Measurements from ENCODE around the gene LTBP3. TPM values are rescaled to one million over a fixed set of nuclear protein-coding genes. Genes with fewer than 3 reads are reported as not detected.

Gene LTBP3
- total RNA-seq, 2 experiments from 2014 or later = 11.2 to 13.8 TPM

- intact Hi-C loops (cut with micrococcal nuclease; ENCODE audit: unreplicated experiment) = no loop called here
- no TSS peak for BruUV-seq (replicated peaks)
Measured at GRCh38 chr11:65559951-65560537, 1.9 kb upstream of the LTBP3 start.

DNA sequence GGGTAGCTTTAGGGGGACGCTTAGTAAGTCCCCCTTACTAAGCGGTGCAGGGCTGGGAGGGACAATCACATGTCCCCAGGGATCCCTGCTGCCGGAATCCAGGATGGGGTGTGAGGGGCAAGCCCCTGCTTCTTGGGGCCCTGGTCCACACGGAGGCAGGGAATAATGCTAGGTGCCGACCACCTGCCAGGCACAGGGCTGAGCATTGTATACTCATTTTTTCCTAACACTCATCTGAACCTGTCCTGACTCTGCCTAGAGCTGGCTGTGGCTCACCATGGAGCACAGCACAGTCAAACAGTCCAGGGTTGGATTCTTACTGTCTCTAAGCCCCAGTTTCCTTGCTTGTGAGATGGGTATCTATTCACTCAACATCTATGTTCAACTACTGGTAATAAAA is 1.4 kb upstream of the LTBP3 start:
- no peak for TF ChIP-seq EZH2phosphoT487 (IDR thresholded peaks at IDR 0.05; ENCODE audit: borderline replicate concordance, low read depth, low read length)
- TF ChIP-seq, protein P1, sequence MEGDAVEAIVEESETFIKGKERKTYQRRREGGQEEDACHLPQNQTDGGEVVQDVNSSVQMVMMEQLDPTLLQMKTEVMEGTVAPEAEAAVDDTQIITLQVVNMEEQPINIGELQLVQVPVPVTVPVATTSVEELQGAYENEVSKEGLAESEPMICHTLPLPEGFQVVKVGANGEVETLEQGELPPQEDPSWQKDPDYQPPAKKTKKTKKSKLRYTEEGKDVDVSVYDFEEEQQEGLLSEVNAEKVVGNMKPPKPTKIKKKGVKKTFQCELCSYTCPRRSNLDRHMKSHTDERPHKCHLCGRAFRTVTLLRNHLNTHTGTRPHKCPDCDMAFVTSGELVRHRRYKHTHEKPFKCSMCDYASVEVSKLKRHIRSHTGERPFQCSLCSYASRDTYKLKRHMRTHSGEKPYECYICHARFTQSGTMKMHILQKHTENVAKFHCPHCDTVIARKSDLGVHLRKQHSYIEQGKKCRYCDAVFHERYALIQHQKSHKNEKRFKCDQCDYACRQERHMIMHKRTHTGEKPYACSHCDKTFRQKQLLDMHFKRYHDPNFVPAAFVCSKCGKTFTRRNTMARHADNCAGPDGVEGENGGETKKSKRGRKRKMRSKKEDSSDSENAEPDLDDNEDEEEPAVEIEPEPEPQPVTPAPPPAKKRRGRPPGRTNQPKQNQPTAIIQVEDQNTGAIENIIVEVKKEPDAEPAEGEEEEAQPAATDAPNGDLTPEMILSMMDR (conservative IDR thresholded peaks at IDR 0.05; ENCODE audit: low read length) = no peak
- Histone ChIP-seq H3K36me3 (ENCODE audit: insufficient read depth, low read length) (no peaks in the 10 kb centered on the region), H3K27ac (ENCODE audit: low read depth, low read length, poor library complexity, severe bottlenecking) (no peak overlapping the region), H3K9me3 (ENCODE audit: low read length) (no peaks in the 10 kb centered on the region), H3K9me2 (ENCODE audit: insufficient read depth, low read length) (no peaks in the 10 kb centered on the region), H3K4me1 (ENCODE audit: insufficient read depth, low read length, poor library complexity, severe bottlenecking) (peaks cover 6% of the 10 kb centered on the region), H3K4me3 (ENCODE audit: low read depth, low read length, poor library complexity, severe bottlenecking) (no peak overlapping the region), H3K4me2 (ENCODE audit: low read length) (no peak overlapping the region), H2AFZ (ENCODE audit: low read length) (no peak overlapping the region), H3K79me2 (ENCODE audit: insufficient read depth, low read depth, low read length) (no peaks in the 10 kb centered on the region), H4K20me1 (ENCODE audit: insufficient read depth, low read length) (no peaks in the 10 kb centered on the region)
- no TSS peak for BruUV-seq (replicated peaks)
- CTCF ChIA-PET (ENCODE audit: unreplicated experiment) = no interaction called here
- DNase-seq (ENCODE audit: low spot score) = no peak
- intact Hi-C loops (cut with micrococcal nuclease; ENCODE audit: unreplicated experiment) = no loop called here
- POLR2A ChIA-PET = interaction anchor here (0.8 kb wide), 1 partner anchor 14 kb away, joined by 4 read pairs; no protein-coding TSS in a partner anchor

More at GRCh38 chr11:65559951-65560537, 1.9 kb upstream of the LTBP3 start:
- Histone ChIP-seq H3K79me2 (ENCODE audit: insufficient read depth, low read depth, low read length) (no peaks in the 10 kb centered on the region), H2AFZ (ENCODE audit: low read length) (no peak overlapping the region), H3K4me1 (ENCODE audit: insufficient read depth, low read length, poor library complexity, severe bottlenecking) (peaks cover 6% of the 10 kb centered on the region), H3K4me3 (ENCODE audit: low read depth, low read length, poor library complexity, severe bottlenecking) (no peak overlapping the region), H3K36me3 (ENCODE audit: insufficient read depth, low read length) (no peaks in the 10 kb centered on the region), H3K4me2 (ENCODE audit: low read length) (no peak overlapping the region), H3K9me2 (ENCODE audit: insufficient read depth, low read length) (no peaks in the 10 kb centered on the region), H4K20me1 (ENCODE audit: insufficient read depth, low read length) (no peaks in the 10 kb centered on the region), H3K9me3 (ENCODE audit: low read length) (no peaks in the 10 kb centered on the region), H3K27ac (ENCODE audit: low read depth, low read length, poor library complexity, severe bottlenecking) (no peak overlapping the region)
- POLR2A ChIA-PET = interaction anchor here (0.8 to 1.1 kb wide), 2 partner anchors 8 to 14 kb away, joined by 4 read pairs; no protein-coding TSS in a partner anchor
- TF ChIP-seq, protein P1 (conservative IDR thresholded peaks at IDR 0.05; ENCODE audit: low read length) = no peak
- TF ChIP-seq EZH2phosphoT487 (IDR thresholded peaks at IDR 0.05; ENCODE audit: borderline replicate concordance, low read depth, low read length) = no peak
- no peak for DNase-seq (ENCODE audit: low spot score)
- CTCF ChIA-PET (ENCODE audit: unreplicated experiment) = no interaction called here

- CTCF ChIA-PET (ENCODE audit: unreplicated experiment) = no interaction called here
- POLR2A ChIA-PET = no interaction called here
- H3K9me3 ChIP-seq (ENCODE audit: low read length) = no peaks in the 10 kb centered on the region
- no peak overlapping the region for H3K4me2 ChIP-seq (ENCODE audit: low read length)
- H3K79me2 ChIP-seq (ENCODE audit: insufficient read depth, low read depth, low read length) = no peaks in the 10 kb centered on the region
- H3K9me2 ChIP-seq (ENCODE audit: insufficient read depth, low read length) = no peaks in the 10 kb centered on the region
- H4K20me1 ChIP-seq (ENCODE audit: insufficient read depth, low read length) = no peaks in the 10 kb centered on the region
- DNase-seq (ENCODE audit: low spot score) = no peak
- no peaks in the 10 kb centered on the region for H3K36me3 ChIP-seq (ENCODE audit: insufficient read depth, low read length)
- no peak overlapping the region for H3K4me3 ChIP-seq (ENCODE audit: low read depth, low read length, poor library complexity, severe bottlenecking)
- no peak for TF ChIP-seq EZH2phosphoT487 (IDR thresholded peaks at IDR 0.05; ENCODE audit: borderline replicate concordance, low read depth, low read length)
- TF ChIP-seq, protein P1 (conservative IDR thresholded peaks at IDR 0.05; ENCODE audit: low read length) = no peak
- no TSS peak for BruUV-seq (replicated peaks)
- H3K27ac ChIP-seq (ENCODE audit: low read depth, low read length, poor library complexity, severe bottlenecking) = no peak overlapping the region
- no peak overlapping the region for H2AFZ ChIP-seq (ENCODE audit: low read length)
- peaks cover 6% of the 10 kb centered on the region for H3K4me1 ChIP-seq (ENCODE audit: insufficient read depth, low read length, poor library complexity, severe bottlenecking)
- intact Hi-C loops (cut with micrococcal nuclease; ENCODE audit: unreplicated experiment) = no loop called here
Measured at GRCh38 chr11:65558930-65559509, 861 bp upstream of the LTBP3 start.

Measured in OCI-LY7 (cell line).